LHCN-M2 (cell line): ENCODE measurements around the gene ALCAM. TPM values are rescaled to one million over a fixed set of nuclear protein-coding genes. Genes with fewer than 3 reads are reported as not detected.

Source experiments
- DNase-seq: peaks from one replicate; pipeline ENCODE4 v3.0.0-alpha.2; 2012; ENCODE audit warnings: low read depth
- total RNA-seq: library from RNA; depleted of rRNA; stranded (reverse); fragments of >200 nt; gene quantifications from 2 replicates; pipeline ENCODE4 v1.2.3, GENCODE V29; 2014

Gene ALCAM
- total RNA-seq, 1 experiment from 2014 or later, result 94.7 TPM

- DNase-seq, result peak; percentile 74
These were observed 161.2 kb downstream of the ALCAM start for GRCh38 chr3:105527949-105528348.

GRCh38 chr3:105528955-105529354 lies 162.2 kb downstream of the ALCAM start:
- DNase-seq, result no peak

GRCh38 chr3:105529456-105529855 lies 162.7 kb downstream of the ALCAM start:
- no peak for DNase-seq

GRCh38 chr3:105532251-105532650 lies 165.5 kb downstream of the ALCAM start:
- DNase-seq, result no peak

GRCh38 chr3:105533960-105534359 lies 167.3 kb downstream of the ALCAM start:
- DNase-seq, result peak; percentile 35

- DNase-seq, result no peak
These were observed 167.8 kb downstream of the ALCAM start for GRCh38 chr3:105534491-105534890.

GRCh38 chr3:105537371-105538080 lies 170.8 kb downstream of the ALCAM start:
- no peak for DNase-seq

- DNase-seq, result no peak
These were observed 171.8 kb downstream of the ALCAM start for GRCh38 chr3:105538483-105538882.

- no peak for DNase-seq
These were observed 173.2 kb downstream of the ALCAM start for GRCh38 chr3:105539897-105540296.

- DNase-seq, result no peak
These were observed 175.7 kb downstream of the ALCAM start for GRCh38 chr3:105542282-105543019.

- no peak for DNase-seq
These were observed 178.3 kb downstream of the ALCAM start for GRCh38 chr3:105545051-105545450.

GRCh38 chr3:105553851-105554250 lies 187.1 kb downstream of the ALCAM start:
- peak; percentile 71 for DNase-seq

GRCh38 chr3:105555206-105555605 lies 188.5 kb downstream of the ALCAM start:
- no peak for DNase-seq

GRCh38 chr3:105559856-105560255 lies 193.1 kb downstream of the ALCAM start:
- peak; percentile 13 for DNase-seq

- DNase-seq, result no peak
These were observed 195.2 kb downstream of the ALCAM start for GRCh38 chr3:105561876-105562275.

GRCh38 chr3:105564546-105565288 lies 198.0 kb downstream of the ALCAM start:
- DNase-seq, result no peak

- DNase-seq, result no peak
These were observed 204.3 kb downstream of the ALCAM start for GRCh38 chr3:105571005-105571404.

- DNase-seq, result no peak
These were observed 205.8 kb downstream of the ALCAM start for GRCh38 chr3:105572501-105572900.

GRCh38 chr3:105579439-105579838 lies 212.7 kb downstream of the ALCAM start:
- DNase-seq, result no peak

GRCh38 chr3:105580296-105580965 lies 213.7 kb downstream of the ALCAM start:
- no peak for DNase-seq

GRCh38 chr3:105582015-105582414 lies 215.3 kb downstream of the ALCAM start:
- no peak for DNase-seq
